Right lobe of liver (tissue), 6 donors: ENCODE results near the gene ARHGAP8. TPM values are rescaled to one million over a fixed set of nuclear protein-coding genes. Genes with fewer than 3 reads are reported as not detected.

ENCODE experiments used
- ATAC-seq, 4 donors: fragments of 200-7000 bp; cut with Tn5 transposase; one replicate each; pipeline ENCODE4 v1.9.1; 2020; ENCODE audit warnings: mild to moderate bottlenecking in 4 of 4, moderate library complexity in 4 of 4
- DNase-seq, 3 donors: peaks; one replicate each; pipeline ENCODE4 v3.0.0-alpha.2; 2020
- H3K27ac ChIP-seq, 3 donors: fragments of 200-600 bp; one replicate each; pipeline ENCODE4 v1.8.0; 2022
- H3K27me3 ChIP-seq, 2 donors: fragments of 200-600 bp; one replicate each; pipeline ENCODE4 v1.8.0; 2022
- H3K36me3 ChIP-seq, 4 donors: fragments of 200-600 bp; sonication (generic) in 1 of 4; one replicate each; pipeline versions ENCODE4 v1.5.1 to v1.8.0; 2017 to 2022; ENCODE audit warnings: control low read depth in 1 of 4
- H3K4me1 ChIP-seq, 4 donors: fragments of 200-600 bp; sonication (generic) in 1 of 4; one replicate each; pipeline versions ENCODE4 v1.5.1 to v1.8.0; 2017 to 2022; ENCODE audit warnings: control low read depth in 1 of 4
- H3K4me3 ChIP-seq, 3 donors: fragments of 200-600 bp; one replicate each; pipeline ENCODE4 v1.8.0; 2022
- H3K9me3 ChIP-seq, 4 donors: fragments of 200-600 bp; sonication (generic) in 1 of 4; one replicate each; pipeline versions ENCODE4 v1.5.1 to v1.8.0; 2017 to 2022; ENCODE audit warnings: control low read depth in 1 of 4
- POLR2A ChIP-seq: fragments of 450-650 bp; IDR thresholded peaks from one replicate; pipeline ENCODE4 v1.6.1; 2017; ENCODE audit warnings: antibody characterized with exemption, mild to moderate bottlenecking
- WGBS: methylation state at CpG from one replicate; pipeline ENCODE4 v1.1.6; 2018; ENCODE audit warnings: low coverage, low lambda C conversion rate; ENCODE audit not compliant: insufficient coverage; ENCODE audit errors: missing lambda C conversion rate; 5-methylcytosine and 5-hydroxymethylcytosine counted together
- intact Hi-C, 2 donors: fragments of 100-400 bp; cut with DNase I; formaldehyde crosslinking; loops; one replicate each; pipeline versions ENCODE4 v1.11.2 to v1.14.1; 2022
- total RNA-seq, 6 experiments: library from RNA; depleted of rRNA in 2 of 6; stranded (reverse); fragments of >200 nt in 2 of 6; fragmentation: NEBNext Ultra II Directional in 3 of 6; extraction: Animal tissue kit (Norgen Biotek cat#: 25700) in 3 of 6; gene quantifications; one replicate each; pipeline versions ENCODE4 v1.1.0 to v1.2.4, GENCODE V29; 2016 to 2023
- TF ChIP-seq, protein P1 (sequence below), 4 donors: fragments of 200-600 bp in 3 of 4; fragments of 450-650 bp in 1 of 4; IDR thresholded peaks; one replicate each; pipeline versions ENCODE4 v1.5.1 to v1.8.0; 2016 to 2022; ENCODE audit warnings: antibody characterized with exemption in 4 of 4, mild to moderate bottlenecking in 2 of 4
- donor health status: DM: no; HTN: yes; CAD: no.
- donor health status: DM: no; HTN: no; CAD: no.
- donor health status: DM: no; HTN: no; CAD: no.
- donor health status: DM: no; HTN: yes; CAD: no.
- donor health status: DM: no; HTN: yes; CAD: no.

Gene ARHGAP8
- total RNA-seq, 6 experiments from 2014 or later = 0.49 to 1.0 (median 0.61) TPM; not detected in 1

DNA sequence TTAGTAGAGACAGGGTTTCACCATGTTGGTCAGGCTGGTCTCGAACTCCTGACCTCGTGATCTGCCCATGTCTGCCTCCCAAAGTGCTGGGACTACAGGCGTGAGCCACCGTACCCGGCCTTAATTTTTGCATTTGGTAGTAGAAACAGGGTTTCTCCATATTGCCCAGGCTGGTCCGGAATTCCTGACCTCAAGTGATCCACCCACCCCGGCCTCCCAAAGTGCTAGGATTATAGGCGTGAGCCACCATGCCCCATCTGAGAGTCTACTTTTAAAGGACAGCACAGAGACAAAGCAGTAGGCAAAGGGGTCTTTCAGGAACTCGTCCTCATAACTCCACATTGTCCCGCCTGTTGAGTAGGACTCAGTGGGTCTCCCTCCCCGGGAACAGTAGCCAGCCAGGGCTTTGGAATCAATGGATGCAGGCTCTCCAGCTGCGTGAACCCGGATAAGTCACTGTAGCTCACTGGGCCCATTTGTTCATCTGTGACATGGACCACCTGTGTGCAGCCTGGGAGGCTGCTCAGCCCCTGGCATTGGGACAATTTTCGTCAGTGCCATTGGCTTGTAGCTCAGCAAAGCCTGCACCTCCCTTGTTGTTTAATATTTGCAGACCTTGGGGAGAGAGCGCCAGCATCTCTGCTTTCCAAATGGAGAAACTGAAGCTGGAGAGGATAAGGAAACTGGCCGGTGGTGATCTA, 86.1 kb downstream of the ARHGAP8 start:
- no peak overlapping the region for H3K27ac ChIP-seq
- H3K4me1 ChIP-seq = no peaks in the 10 kb centered on the region
- 46% methylated on average over 4 of the region's 16 CpGs for WGBS
- ATAC-seq = no peak
- no peaks in the 10 kb centered on the region for H3K9me3 ChIP-seq
- H3K4me3 ChIP-seq = no peak overlapping the region
- intact Hi-C loops = no loop called here
- H3K27me3 ChIP-seq = no peaks in the 10 kb centered on the region
- no peak for TF ChIP-seq POLR2A
- TF ChIP-seq, protein P1, sequence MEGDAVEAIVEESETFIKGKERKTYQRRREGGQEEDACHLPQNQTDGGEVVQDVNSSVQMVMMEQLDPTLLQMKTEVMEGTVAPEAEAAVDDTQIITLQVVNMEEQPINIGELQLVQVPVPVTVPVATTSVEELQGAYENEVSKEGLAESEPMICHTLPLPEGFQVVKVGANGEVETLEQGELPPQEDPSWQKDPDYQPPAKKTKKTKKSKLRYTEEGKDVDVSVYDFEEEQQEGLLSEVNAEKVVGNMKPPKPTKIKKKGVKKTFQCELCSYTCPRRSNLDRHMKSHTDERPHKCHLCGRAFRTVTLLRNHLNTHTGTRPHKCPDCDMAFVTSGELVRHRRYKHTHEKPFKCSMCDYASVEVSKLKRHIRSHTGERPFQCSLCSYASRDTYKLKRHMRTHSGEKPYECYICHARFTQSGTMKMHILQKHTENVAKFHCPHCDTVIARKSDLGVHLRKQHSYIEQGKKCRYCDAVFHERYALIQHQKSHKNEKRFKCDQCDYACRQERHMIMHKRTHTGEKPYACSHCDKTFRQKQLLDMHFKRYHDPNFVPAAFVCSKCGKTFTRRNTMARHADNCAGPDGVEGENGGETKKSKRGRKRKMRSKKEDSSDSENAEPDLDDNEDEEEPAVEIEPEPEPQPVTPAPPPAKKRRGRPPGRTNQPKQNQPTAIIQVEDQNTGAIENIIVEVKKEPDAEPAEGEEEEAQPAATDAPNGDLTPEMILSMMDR (IDR thresholded peaks at IDR 0.05) = no peak
- H3K36me3 ChIP-seq = no peaks in the 10 kb centered on the region
- DNase-seq = peak in 1 of 3 donors; percentile 10

GRCh38 chr22:44839061-44839460, 86.7 kb downstream of the ARHGAP8 start:
- Histone ChIP-seq H3K4me3 (no peak overlapping the region), H3K9me3 (no peaks in the 10 kb centered on the region), H3K4me1 (no peaks in the 10 kb centered on the region), H3K27ac (no peak overlapping the region), H3K36me3 (no peaks in the 10 kb centered on the region), H3K27me3 (no peaks in the 10 kb centered on the region)
- ATAC-seq = no peak
- peak in 1 of 3 donors; percentile 10 for DNase-seq
- TF ChIP-seq, protein P1 (IDR thresholded peaks at IDR 0.05) = no peak
- no peak for TF ChIP-seq POLR2A
- WGBS = 46% methylated on average over 4 of the region's 7 CpGs
- intact Hi-C loops = no loop called here

DNA sequence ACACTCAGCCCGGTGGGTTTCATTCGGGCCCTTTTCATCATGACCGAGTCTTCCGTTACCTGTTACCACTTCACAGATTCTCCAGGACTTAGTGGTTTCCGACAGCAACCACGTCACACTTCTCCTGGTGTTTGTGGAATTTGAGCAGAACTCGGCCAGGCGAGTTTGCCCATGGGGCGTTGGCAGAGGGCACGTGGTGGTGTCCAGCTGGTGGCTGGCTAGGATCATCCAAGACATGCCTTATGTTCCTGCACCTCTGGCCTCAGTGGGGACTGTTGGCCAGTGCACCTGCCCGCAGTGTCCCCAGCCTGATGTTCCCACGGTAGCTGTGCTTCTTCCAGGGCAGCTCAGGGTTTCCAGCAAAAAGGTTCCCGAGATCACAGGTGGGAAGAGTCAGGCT, 87.3 kb downstream of the ARHGAP8 start:
- no peak for TF ChIP-seq POLR2A
- TF ChIP-seq, protein P1 (IDR thresholded peaks at IDR 0.05) = no peak
- Histone ChIP-seq H3K4me1 (no peaks in the 10 kb centered on the region), H3K27ac (no peak overlapping the region), H3K27me3 (no peaks in the 10 kb centered on the region), H3K36me3 (no peaks in the 10 kb centered on the region), H3K4me3 (no peak overlapping the region), H3K9me3 (no peaks in the 10 kb centered on the region)
- ATAC-seq (no peak), DNase-seq (peak in 1 of 3 donors; percentile 27)
- intact Hi-C loops = no loop called here
- 63% methylated on average over 9 of the region's 13 CpGs for WGBS

GRCh38 chr22:44840611-44841322, 88.4 kb downstream of the ARHGAP8 start:
- intact Hi-C loops = no loop called here
- Histone ChIP-seq H3K9me3 (no peaks in the 10 kb centered on the region), H3K4me1 (no peaks in the 10 kb centered on the region), H3K27me3 (no peaks in the 10 kb centered on the region), H3K4me3 (no peak overlapping the region), H3K27ac (no peak overlapping the region), H3K36me3 (no peaks in the 10 kb centered on the region)
- WGBS = 65% methylated on average over 16 of the region's 30 CpGs
- DNase-seq = peak in 1 of 3 donors; percentile 23
- TF ChIP-seq, protein P1 (IDR thresholded peaks at IDR 0.05) = no peak
- no peak for TF ChIP-seq POLR2A
- ATAC-seq = no peak
